Activated CD4-positive, alpha-beta T cell treated with anti-CD3 and anti-CD28 coated beads for 36 hours (primary cell): ENCODE data around the gene ODF2L. TPM values are rescaled to one million over a fixed set of nuclear protein-coding genes. Genes with fewer than 3 reads are reported as not detected.

Experiments
- ATAC-seq: fragments of 200-7000 bp; cut with Tn5 transposase; one replicate; pipeline ENCODE4 v1.10.0; 2021; ENCODE audit warnings: mild to moderate bottlenecking, moderate library complexity
- CTCF ChIA-PET: fragments of 350-600 bp; sonication (Branson Sonifier 250); formaldehyde crosslinking; loops from one replicate; lab custom pipeline; 2021; ENCODE audit warnings: antibody characterized with exemption; lab: Charles Lee
- POLR2A ChIA-PET: fragments of 350-600 bp; sonication (Branson Sonifier 250); formaldehyde crosslinking; loops from one replicate; lab custom pipeline; 2021; ENCODE audit warnings: antibody characterized with exemption, inconsistent platforms; lab: Charles Lee
- DNase-seq: peaks from one replicate; pipeline ENCODE4 v3.0.0-alpha.2; 2020
- H3K27ac Mint-ChIP-seq: one replicate; pipeline ENCODE4 v1.8.0; 2021; ENCODE audit warnings: mixed read lengths
- H3K27me3 Mint-ChIP-seq: one replicate; pipeline ENCODE4 v1.8.0; 2021; ENCODE audit warnings: mixed read lengths
- H3K36me3 Mint-ChIP-seq: one replicate; pipeline ENCODE4 v1.8.0; 2021; ENCODE audit warnings: low read depth, mixed read lengths
- H3K4me1 Mint-ChIP-seq: one replicate; pipeline ENCODE4 v1.8.0; 2021; ENCODE audit warnings: mixed read lengths
- H3K4me3 Mint-ChIP-seq: one replicate; pipeline ENCODE4 v1.8.0; 2021; ENCODE audit warnings: mild to moderate bottlenecking, moderate library complexity, mixed read lengths
- H3K9me3 Mint-ChIP-seq: one replicate; pipeline ENCODE4 v1.8.0; 2021; ENCODE audit warnings: low read depth, mixed read lengths
- intact Hi-C, 2 experiments: fragments of 100-400 bp; cut with DNase I in 1 of 2; cut with micrococcal nuclease in 1 of 2; formaldehyde crosslinking; loops; one replicate each; pipeline versions ENCODE4 v1.14.2 to v1.15.1; 2022 to 2024; cut with DNase I, micrococcal nuclease
- total RNA-seq, 2 experiments: library from RNA; stranded (reverse); gene quantifications; one replicate each; pipeline ENCODE4 v1.2.3, GENCODE V29; 2021

Gene ODF2L
- total RNA-seq, 2 experiments from 2014 or later: 18.8 to 27.3 TPM

DNA sequence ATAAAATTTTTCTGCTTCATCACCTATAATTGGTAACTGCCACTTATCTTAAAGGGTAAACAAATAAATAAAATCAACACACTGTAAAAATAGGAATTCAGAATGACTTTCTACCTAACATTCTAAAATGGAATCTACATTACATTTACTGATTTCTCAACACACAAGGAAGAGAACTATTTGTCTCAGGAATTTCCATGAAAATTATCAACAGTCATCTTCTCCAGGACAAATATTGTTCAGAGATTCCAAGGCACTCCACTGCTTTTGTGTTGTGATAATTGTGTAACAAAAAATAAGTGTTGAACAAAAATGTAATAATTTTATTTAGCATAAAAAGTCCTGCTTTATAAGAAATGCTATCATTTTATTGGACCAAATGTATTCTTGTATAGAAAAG, 7.3 kb downstream of the ODF2L start:
- no peak for DNase-seq
- intact Hi-C loops: loop anchor here in 1 of 2 experiments (10.0 kb wide), 2 partner anchors 946 to 1114 kb away; partner anchors contain the start of gene BCL10
- Mint-ChIP-seq H3K4me1 (peaks cover 44% of the 10 kb centered on the region), H3K27ac (peak overlapping the region; percentile 95), H3K9me3 (no peaks in the 10 kb centered on the region), H3K4me3 (no peak overlapping the region), H3K27me3 (no peaks in the 10 kb centered on the region), H3K36me3 (peaks cover 8% of the 10 kb centered on the region)
- CTCF ChIA-PET: interaction anchor here (0.8 to 1.0 kb wide), 2 partner anchors 9 to 355 kb away, joined by 3 read pairs; no protein-coding TSS in a partner anchor
- POLR2A ChIA-PET: no interaction called here
- ATAC-seq: no peak

DNA sequence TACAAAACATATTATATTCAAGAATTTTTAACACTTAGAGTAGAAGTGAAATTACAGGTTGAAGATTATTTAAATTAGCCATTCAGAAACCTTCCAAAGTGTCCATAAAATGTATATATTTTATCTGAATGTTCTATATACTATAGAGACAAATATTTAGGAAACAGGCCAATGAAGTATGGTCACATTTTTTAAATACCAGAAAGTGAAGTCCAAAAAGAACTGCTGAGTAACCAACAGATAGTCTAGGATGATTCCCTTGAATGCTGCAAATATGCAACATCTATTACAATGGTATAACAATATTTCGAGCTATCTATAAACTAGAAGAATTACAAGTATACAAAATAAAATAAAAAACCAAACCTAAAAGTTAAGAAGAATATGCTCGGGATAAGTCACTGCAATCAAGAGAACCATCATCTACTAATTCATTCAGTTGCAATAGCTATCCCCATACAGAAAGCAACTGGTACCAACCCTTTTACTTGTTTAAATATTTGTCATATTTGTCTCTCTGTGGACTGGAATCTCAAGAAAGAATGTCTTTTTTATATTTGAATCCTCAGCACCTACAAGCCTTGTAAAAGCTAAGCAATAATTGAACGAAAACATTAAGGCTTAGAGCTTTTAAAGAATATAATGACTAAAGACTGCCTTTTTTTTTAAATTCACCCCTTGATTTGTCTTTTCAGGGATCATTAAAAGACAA, 8.1 kb downstream of the ODF2L start:
- no peaks in the 10 kb centered on the region for H3K9me3 Mint-ChIP-seq
- H3K27ac Mint-ChIP-seq: no peak overlapping the region
- no peak for ATAC-seq
- H3K27me3 Mint-ChIP-seq: no peaks in the 10 kb centered on the region
- no peak overlapping the region for H3K4me3 Mint-ChIP-seq
- intact Hi-C loops: loop anchor here in 1 of 2 experiments (10.0 kb wide), 2 partner anchors 947 to 1113 kb away; partner anchors contain the start of gene BCL10
- peaks cover 37% of the 10 kb centered on the region for H3K4me1 Mint-ChIP-seq
- ChIA-PET CTCF (interaction anchor here (0.8 to 1.5 kb wide), 4 partner anchors 8 to 356 kb away, joined by 3 read pairs; partner anchors contain the start of gene ODF2L), POLR2A (interaction anchor here (0.6 kb wide), 1 partner anchor 20 kb away, joined by 3 read pairs; no protein-coding TSS in a partner anchor)
- H3K36me3 Mint-ChIP-seq: peaks cover 8% of the 10 kb centered on the region
- DNase-seq: no peak

DNA sequence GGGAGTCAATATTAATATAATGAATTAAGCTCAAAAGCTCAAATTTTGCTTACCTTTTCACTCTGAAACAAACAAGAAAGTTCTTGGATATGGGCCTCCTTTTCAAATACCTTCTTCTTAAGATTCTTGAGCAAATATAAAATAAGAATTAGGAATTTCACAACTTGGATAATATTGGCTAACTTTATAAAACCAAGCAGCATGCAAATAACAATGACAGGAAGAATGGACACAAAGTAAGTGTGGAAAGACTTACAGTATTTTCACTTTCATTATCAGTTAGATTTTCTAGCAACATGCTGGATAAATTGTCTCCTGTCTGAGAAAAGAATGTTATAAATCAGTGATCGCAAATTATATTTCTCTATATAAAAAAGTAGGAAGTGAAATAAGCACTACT, 13.2 kb downstream of the ODF2L start:
- Mint-ChIP-seq H3K27ac (peak overlapping the region; percentile 31), H3K27me3 (no peaks in the 10 kb centered on the region), H3K4me3 (no peak overlapping the region), H3K9me3 (peaks cover 2% of the 10 kb centered on the region), H3K4me1 (peaks cover 10% of the 10 kb centered on the region), H3K36me3 (peaks cover 6% of the 10 kb centered on the region)
- ChIA-PET POLR2A (no interaction called here), CTCF (interaction anchor here (1.2 to 5.2 kb wide), 4 partner anchors 10 to 122 kb away, joined by 3 to 27 read pairs (median 5); no protein-coding TSS in a partner anchor)
- ATAC-seq: no peak
- DNase-seq: no peak
- intact Hi-C loops: loop anchor here (5.0 to 10.0 kb wide), 3 partner anchors 359 to 1108 kb away; partner anchors contain the start of gene BCL10 (in 1 of the 2)

DNA sequence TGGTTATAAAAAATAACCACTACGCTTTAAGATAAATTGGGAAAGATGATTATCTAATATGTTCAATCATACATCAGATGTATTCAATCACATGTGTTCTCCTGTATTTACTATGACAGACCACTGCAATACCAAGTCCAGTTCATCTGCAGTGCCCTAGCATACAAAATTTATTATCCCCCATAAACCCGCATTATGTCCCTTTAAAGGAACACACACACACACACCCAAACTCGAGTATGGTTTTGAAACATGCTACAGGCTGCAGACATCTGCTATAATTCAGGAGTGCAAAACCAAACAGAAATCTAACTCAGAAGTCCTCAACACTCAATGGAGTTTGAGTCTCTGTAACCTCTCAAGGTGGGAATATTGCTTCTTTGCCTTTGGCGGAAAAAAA, 14.9 kb downstream of the ODF2L start:
- Mint-ChIP-seq H3K4me3 (no peak overlapping the region), H3K36me3 (peaks cover 21% of the 10 kb centered on the region)

DNA sequence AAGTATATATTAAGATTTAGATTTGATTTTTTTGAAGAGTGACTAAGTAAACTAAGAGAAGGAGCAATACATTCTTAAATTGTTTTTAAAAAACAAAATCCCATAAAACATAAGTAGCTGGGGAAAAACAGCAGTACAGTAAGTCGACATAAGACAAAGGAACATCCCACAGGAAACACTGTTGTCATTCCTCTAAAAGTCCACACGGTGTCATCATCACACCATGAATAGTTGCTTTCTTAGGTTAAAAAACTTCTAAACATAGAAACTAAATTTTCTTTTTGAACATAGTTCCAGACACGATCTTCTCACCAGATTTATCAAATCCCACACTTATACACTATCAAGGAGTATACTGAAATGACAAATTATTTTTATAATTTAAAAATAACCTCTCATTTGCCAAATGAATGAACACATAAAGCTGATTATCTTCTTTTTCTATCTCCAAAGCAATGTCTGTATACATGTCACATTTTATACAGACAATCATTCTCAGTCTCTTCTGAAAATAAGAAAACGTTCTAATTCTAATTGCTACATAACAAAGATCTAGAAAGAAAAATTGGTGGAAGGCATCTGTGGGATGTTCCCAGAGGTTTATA, 15.8 kb downstream of the ODF2L start:
- Mint-ChIP-seq H3K27me3 (no peaks in the 10 kb centered on the region), H3K4me3 (no peak overlapping the region), H3K4me1 (peaks cover 8% of the 10 kb centered on the region), H3K36me3 (peaks cover 21% of the 10 kb centered on the region), H3K9me3 (peaks cover 8% of the 10 kb centered on the region), H3K27ac (no peak overlapping the region)
- POLR2A ChIA-PET: no interaction called here
- DNase-seq (no peak), ATAC-seq (peak; percentile 51)
- CTCF ChIA-PET: interaction anchor here (0.6 to 2.5 kb wide), 34 partner anchors 8 to 705 kb away, joined by 3 to 23 read pairs (median 4); partner anchors contain the start of genes CLCA2, ODF2L and SH3GLB1
- intact Hi-C loops: loop anchor here (1.0 to 10.0 kb wide), 8 partner anchors 16 to 1106 kb away; partner anchors contain the start of genes BCL10 (in 1 of the 2) and ODF2L (in 1 of the 2)

More for the DNA sequence above, 14.9 kb downstream of the ODF2L start:
- Mint-ChIP-seq H3K27me3 (no peaks in the 10 kb centered on the region), H3K9me3 (peaks cover 8% of the 10 kb centered on the region), H3K27ac (no peak overlapping the region), H3K4me1 (peaks cover 8% of the 10 kb centered on the region)
- intact Hi-C loops: loop anchor here (5.0 to 10.0 kb wide), 3 partner anchors 361 to 1106 kb away; partner anchors contain the start of gene BCL10 (in 1 of the 2)
- CTCF ChIA-PET: no interaction called here
- POLR2A ChIA-PET: no interaction called here
- ATAC-seq (no peak), DNase-seq (no peak)

DNA sequence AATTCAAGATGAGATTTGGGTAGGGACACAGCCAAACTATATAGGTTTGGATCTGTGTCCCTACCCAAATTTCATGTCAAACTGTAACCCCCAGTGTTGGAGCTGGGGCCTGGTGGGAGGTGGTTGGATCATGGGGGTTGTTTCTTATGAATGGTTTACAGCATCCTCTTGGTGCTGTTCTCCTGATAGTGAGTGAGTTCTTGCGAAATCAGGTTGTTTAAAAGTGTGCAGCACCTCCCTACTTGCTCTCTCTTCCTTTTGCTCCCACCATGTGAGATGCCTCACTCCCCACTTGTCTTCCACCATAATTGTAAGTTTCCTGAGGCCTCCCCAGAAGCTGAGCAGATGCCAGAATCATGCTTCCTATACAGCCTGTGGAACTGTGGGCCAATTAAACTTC, 17.3 kb downstream of the ODF2L start:
- no peak overlapping the region for H3K27ac Mint-ChIP-seq
- POLR2A ChIA-PET: no interaction called here
- H3K27me3 Mint-ChIP-seq: no peaks in the 10 kb centered on the region
- DNase-seq (no peak), ATAC-seq (no peak)
- H3K4me1 Mint-ChIP-seq: peaks cover 8% of the 10 kb centered on the region
- H3K36me3 Mint-ChIP-seq: peaks cover 23% of the 10 kb centered on the region
- H3K4me3 Mint-ChIP-seq: no peak overlapping the region
- H3K9me3 Mint-ChIP-seq: peaks cover 8% of the 10 kb centered on the region
- CTCF ChIA-PET: interaction anchor here (0.7 to 2.5 kb wide), 9 partner anchors 17 to 126 kb away, joined by 3 to 23 read pairs (median 8); partner anchors contain the start of genes CLCA2 and ODF2L
- intact Hi-C loops: no loop called here

DNA sequence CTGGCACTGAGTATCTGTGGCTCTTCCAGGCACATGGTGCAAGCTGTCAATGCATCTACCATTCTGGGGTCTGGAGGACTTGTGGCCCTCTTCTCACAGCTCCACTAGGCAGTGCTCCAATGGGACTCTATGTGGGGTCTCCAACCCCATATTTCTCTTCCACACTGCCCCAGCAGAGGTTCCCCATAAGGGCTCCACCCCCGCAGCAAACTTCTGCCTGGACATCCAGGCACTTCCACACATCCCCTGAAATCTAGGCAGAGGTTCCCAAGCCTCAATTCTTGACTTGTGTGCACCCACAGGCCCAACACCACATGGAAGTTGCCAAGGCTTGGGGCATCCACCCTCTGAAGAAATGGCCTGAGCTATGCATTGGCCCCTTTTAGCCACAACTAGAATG, 18.8 kb downstream of the ODF2L start:
- Mint-ChIP-seq H3K9me3 (peaks cover 8% of the 10 kb centered on the region), H3K4me1 (peaks cover 4% of the 10 kb centered on the region), H3K27ac (no peak overlapping the region), H3K4me3 (no peak overlapping the region), H3K27me3 (no peaks in the 10 kb centered on the region), H3K36me3 (peaks cover 23% of the 10 kb centered on the region)
- ChIA-PET POLR2A (no interaction called here), CTCF (interaction anchor here (0.9 kb wide), 1 partner anchor 367 kb away, joined by 3 read pairs; no protein-coding TSS in a partner anchor)
- intact Hi-C loops: no loop called here
- DNase-seq (no peak), ATAC-seq (no peak)

DNA sequence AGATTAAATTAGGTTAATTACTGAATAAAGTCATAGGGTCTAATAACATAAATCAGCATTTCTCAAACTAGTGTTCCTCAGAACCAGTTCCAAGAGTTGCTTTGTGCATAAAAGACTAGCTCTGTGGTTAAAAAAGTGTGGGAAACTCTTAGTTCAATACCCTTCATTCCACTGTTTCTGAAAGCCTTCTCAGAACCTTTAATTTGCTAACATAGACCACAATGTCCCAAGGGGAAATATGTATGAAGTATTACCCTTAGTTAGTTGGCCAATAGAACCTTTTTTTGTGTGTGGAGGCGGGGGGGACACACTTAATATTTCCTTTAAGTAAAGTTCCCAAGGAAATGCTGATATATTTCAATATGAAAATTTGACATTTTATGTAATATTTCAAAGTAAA, 20.4 kb downstream of the ODF2L start:
- Mint-ChIP-seq H3K27ac (no peak overlapping the region), H3K4me1 (peaks cover 6% of the 10 kb centered on the region), H3K9me3 (peaks cover 8% of the 10 kb centered on the region), H3K36me3 (peaks cover 26% of the 10 kb centered on the region), H3K27me3 (no peaks in the 10 kb centered on the region), H3K4me3 (no peak overlapping the region)
- ChIA-PET POLR2A (no interaction called here), CTCF (interaction anchor here (0.8 to 0.9 kb wide), 2 partner anchors 29 to 125 kb away, joined by 3 to 4 read pairs; no protein-coding TSS in a partner anchor)
- intact Hi-C loops: no loop called here
- DNase-seq (no peak), ATAC-seq (no peak)

DNA sequence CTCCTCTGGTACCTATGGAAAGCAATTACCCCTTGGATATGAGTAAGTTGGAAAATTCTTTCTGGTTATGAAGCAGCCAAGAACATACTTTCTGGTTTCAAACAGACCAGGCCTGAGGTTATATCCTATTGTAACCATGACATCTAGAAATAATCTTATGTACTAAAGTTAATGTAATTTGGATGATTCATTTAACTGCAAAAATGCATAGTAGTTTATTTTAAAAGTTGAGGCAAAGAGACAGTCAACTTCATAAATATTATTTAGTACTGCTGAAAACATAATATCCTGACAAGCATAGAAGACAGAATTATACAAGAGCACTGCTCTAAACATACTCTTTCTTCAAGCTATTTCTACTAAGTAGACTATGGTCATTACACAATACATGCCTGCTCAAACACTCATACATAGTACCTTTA, 25.5 kb downstream of the ODF2L start:
- H3K4me1 Mint-ChIP-seq: peaks cover 8% of the 10 kb centered on the region
- peak overlapping the region; percentile 33 for H3K27ac Mint-ChIP-seq
- intact Hi-C loops: no loop called here
- no peak for ATAC-seq
- H3K27me3 Mint-ChIP-seq: no peaks in the 10 kb centered on the region
- H3K4me3 Mint-ChIP-seq: no peak overlapping the region
- H3K36me3 Mint-ChIP-seq: peaks cover 12% of the 10 kb centered on the region
- CTCF ChIA-PET: no interaction called here
- no peak for DNase-seq
- no peaks in the 10 kb centered on the region for H3K9me3 Mint-ChIP-seq
- POLR2A ChIA-PET: no interaction called here

DNA sequence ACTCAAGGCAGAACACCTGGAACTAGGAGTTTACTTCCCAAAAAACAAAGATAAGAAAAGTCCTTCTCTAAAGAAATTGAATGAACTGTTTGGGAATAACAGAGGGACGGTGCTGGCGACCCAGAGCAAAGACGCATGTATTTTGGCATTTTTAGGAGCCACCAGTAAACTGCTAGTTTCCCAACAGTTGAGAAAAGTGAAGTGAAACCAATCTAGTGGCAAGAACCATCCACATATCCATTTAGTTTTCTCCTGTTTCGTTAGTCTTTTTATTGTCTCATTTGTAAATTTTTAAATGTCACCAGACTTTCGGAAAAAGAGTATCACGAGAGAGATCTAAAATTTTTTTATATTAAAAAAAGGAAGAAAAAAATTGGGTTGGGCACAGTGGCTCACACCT, 30.2 kb downstream of the ODF2L start:
- no peak overlapping the region for H3K27ac Mint-ChIP-seq

DNA sequence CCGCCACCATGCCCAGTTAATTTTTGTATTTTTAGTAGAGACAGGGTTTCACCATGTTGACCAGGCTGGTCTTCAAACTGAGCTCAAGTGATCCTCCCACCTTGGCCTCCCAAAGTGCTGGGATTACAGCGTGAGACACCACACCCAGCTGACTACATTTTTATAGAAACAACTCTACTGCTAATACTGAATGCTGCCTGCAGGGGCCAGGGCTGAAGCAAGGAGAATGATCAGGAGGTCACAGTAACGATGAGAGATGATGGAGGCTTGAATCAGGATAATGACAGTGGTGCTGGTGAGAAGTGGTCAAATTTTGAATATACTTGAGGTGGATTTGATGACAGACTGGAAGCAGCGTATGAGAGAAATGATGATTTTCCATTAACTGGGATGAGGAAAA, 33.3 kb downstream of the ODF2L start:
- DNase-seq (no peak), ATAC-seq (no peak)
- CTCF ChIA-PET: interaction anchor here (1.0 kb wide), 1 partner anchor 17 kb away, joined by 4 read pairs; no protein-coding TSS in a partner anchor
- no peaks in the 10 kb centered on the region for H3K9me3 Mint-ChIP-seq
- intact Hi-C loops: no loop called here
- no peak overlapping the region for H3K4me3 Mint-ChIP-seq
- H3K36me3 Mint-ChIP-seq: peaks cover 16% of the 10 kb centered on the region
- POLR2A ChIA-PET: no interaction called here
- no peak overlapping the region for H3K27ac Mint-ChIP-seq
- no peaks in the 10 kb centered on the region for H3K27me3 Mint-ChIP-seq
- no peaks in the 10 kb centered on the region for H3K4me1 Mint-ChIP-seq

More for the DNA sequence above, 30.2 kb downstream of the ODF2L start:
- ChIA-PET POLR2A (no interaction called here), CTCF (no interaction called here)
- H3K36me3 Mint-ChIP-seq: peaks cover 14% of the 10 kb centered on the region
- intact Hi-C loops: no loop called here
- H3K4me1 Mint-ChIP-seq: peaks cover 4% of the 10 kb centered on the region
- H3K27me3 Mint-ChIP-seq: no peaks in the 10 kb centered on the region
- H3K9me3 Mint-ChIP-seq: no peaks in the 10 kb centered on the region
- ATAC-seq (no peak), DNase-seq (no peak)
- no peak overlapping the region for H3K4me3 Mint-ChIP-seq
